Amniotic stem cell (primary cell): ENCODE measurements around the gene RNF149.

Experiments
- DNase-seq: peaks from one replicate; lab custom pipeline; 2025; lab: John Stamatoyannopoulos, UW

RNF149 gene

DNA sequence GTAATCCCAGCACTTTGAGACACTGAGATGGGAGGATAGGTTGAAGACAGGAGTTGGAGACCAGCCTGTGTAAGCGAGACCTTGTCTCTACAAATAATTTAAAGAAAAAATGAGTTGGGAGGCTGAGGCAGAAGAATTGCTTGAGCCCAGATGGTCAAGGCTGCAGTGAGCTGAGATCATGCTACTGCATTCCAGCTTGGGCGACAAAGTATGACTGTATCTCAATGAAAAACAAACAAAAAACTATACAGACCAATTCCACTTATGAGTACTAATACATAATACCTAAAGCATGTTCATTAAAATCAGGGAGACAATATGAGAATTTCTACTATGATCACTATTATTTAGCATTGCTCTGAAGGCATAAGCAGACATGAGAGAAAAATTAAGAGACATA is 12.6 kb downstream of the RNF149 start:
- DNase-seq = no peak

DNA sequence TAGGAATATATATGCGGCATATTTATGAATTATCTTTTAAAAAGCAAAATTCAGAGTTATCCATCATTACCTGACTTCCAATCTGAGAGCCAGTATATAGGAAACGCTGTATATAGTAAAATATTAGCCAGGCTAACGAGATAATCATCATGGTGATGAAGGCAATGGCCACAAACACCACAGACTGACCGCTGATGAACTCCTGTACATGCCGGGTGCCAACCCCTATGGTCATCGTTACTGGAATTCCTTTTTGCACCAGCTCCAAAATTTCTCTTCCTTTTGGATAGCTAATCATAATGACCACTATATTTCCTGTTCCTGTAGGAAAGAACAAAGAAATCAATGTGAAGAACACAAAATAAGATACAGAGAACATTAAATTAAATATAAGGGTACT is 13.6 kb downstream of the RNF149 start:
- DNase-seq = no peak

DNA sequence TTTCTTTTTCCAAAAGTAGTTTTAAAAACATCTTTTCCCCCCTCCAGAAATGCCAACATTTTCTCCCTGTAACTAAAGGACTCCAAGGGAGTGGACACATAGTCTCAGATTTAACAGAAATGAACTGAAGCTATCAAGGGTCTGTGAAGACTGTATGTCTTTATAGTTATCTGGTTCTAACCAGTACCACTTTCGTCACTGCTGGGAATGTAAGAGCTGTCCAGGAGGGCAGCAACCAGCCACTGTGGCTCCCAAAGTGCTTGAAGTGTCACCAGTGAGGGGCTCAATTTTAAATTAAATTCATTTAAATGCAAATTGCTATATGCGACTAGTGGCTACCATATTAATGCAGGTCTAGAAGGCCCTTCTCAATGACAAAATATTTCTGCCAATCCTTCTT is 15.0 kb downstream of the RNF149 start:
- no peak for DNase-seq

DNA sequence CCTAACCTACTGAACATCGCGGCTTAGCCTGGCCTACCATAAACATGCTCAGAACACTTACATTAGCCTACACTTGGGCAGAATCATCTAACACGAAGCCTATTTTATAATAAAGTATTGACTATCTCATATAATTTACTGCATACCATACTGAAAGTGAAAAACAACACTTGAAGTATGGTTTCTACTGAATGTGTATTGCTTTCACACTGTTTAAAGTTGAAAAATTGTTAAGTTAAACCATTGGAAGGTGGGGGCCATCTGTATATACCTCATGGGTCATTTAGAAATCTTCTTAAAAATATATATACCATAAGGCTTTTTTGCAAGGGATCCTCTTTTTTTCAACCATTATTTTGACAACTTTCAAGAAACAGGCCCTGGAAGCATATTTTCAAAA is 16.5 kb downstream of the RNF149 start:
- DNase-seq = no peak

DNA sequence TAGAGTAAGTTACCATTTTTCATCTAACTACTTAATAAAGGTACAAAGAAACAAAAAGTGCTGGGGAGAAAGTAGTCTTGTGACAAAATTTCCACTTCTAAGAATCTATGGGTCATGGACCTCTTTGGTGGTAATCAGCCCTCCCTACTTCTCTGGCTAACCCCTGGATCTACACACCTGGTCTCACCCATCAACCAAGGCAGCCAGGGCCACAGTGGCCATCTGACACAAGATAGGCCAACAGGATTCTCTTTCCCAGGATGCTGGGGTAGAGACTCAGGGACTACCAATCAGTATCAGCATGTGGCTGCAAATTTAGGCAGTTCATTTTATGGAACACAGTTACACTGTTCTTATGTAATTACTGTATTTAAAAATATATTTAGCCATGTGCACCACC is 17.8 kb downstream of the RNF149 start:
- no peak for DNase-seq

DNA sequence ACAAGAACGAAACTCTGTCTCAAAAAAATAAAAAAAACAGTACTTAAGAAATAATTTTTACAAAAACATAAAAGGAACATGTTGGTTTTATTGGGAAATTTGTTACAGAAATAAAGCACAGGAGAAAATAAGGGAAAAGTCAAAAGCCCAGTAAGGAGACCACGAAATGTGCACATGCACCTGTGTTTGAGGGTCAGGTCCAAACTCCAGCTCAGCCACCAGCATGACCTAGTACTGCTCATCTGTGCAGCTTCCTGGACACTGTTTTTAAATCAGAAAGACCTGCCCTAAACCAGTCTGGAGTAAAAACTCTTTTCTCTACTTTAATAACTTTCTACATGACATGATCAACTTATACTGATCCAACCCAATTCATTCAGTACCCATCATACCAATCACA is 21.2 kb downstream of the RNF149 start:
- DNase-seq = no peak

DNA sequence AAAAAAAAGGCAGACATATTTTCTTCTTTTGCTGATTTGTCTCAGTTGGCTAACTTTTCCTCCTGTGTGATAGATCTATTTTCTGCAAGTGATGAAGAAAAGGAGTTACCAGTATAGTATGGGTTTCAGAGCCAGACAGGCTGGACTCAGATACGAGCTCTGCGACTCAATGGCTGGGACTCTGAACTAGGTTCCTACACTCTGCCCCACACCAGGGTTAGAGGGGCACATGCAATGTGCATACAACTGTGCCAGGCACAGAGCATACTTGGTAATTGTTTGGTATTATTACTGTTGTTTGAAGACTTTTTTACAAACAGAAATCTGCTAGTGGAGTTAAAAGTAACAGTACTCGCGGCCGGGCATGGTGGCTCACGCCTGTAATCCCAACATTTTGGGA is 21.8 kb downstream of the RNF149 start:
- DNase-seq = no peak

DNA sequence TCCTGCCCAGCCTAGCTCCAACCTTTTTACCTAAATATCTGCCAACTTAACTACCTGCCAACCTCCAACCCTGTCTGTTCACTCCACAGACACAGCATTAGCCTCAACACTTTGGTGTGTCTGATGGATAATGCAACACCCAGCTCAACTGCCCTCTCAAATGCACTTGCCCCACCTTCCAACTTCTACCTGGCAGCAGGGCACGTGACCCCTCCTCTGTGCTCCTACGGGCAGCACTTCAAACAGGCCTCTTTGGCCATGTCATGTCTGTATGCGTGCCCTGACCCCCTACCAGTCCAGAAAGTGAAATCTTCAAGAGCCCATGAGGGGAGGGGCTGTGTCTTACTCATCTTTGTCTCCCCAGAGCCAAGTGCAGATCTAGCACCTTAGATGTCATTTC is 25.5 kb downstream of the RNF149 start:
- no peak for DNase-seq

DNA sequence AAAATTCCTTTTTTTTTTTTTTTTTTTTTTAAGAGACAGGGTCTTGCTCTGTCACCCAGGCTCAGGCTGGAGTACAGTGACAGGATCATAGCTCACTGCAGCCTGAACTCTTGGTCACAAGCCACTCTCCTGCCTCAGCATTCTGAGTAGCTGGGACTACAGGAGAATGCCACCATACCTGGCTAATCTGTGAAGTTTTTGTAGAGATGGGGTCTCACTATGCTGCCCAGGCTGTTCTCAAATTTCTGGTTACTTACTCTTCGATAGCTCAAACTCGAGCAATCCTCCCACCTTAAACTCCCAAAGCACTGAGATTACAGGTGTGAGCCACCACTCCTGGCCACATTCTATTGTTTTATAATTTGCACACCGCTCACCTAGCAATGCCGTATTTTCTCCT is 27.0 kb downstream of the RNF149 start:
- no peak for DNase-seq

DNA sequence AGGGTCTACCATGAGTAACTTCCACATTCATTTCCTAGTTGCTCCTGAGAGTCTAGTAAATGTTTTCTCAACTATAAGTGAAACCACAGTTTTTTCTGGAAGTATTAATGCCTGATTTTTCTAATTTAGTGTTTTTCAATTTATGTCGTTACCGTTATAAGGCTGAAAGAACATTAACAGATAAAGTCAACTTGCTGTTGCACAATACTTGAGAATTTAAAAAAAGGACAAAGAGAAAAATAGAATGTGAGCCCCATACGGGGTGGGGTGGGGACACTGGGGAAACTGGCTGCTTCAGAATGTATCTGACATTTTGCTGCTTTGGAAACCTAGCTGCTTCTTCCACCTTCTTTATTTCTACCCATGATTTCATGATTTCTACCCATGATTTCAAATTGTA is 29.6 kb downstream of the RNF149 start:
- DNase-seq = no peak

DNA sequence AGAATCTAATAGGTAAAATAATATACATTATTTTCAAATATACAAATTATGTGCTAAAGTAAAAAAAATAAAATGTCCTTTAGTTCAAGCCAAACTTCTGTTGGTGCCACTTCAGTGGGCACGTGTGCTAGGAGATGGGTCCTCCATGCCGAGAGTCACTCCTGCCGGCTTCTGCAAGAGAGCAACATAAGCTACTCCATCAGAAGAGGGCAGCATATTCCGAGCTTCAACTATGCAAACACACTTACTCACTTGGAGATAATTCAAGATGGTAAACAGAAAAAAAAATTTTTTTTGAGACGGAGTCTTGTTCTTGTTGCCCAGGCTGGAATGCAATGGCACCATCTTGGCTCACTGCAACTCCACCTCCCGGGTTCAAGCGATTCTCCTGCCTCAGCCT is 31.4 kb downstream of the RNF149 start:
- no peak for DNase-seq

DNA sequence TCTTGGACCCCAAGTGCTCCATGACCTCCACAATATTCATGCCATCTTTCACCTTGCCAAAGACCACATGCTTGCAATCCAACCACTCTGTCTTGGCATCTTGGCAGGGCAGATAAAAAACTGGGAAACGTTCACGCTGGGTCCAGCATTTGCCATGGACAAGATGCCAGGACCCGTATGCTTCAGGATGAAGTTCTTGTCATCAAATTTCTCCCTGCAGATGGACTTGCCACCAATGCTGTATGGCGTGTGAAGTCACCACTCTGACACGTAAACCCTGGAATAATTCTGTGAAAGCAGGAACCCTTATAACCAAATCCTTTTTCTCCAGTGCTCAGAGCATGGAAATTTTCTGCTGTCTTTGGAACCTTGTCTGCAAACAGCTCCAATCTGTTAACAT is 34.4 kb downstream of the RNF149 start:
- DNase-seq = no peak

DNA sequence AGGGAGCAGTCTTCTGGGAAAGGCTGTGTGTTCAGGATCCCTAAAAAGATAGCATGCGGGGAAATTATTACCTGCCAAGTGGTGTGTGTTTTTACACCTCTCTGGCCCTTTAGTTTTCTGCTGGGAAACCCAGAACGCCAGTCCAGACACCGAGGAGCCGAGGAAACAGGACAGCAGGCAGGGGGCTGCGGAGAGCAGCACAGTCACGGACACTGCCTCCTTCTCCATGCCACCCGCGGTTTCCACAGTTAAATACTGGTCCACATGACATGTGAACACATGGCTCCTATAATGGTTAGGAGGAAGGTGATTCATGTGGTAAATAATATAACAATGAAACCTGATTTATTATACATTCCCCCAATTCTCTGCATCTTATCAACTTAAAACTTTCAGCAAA is 35.4 kb downstream of the RNF149 start:
- no peak for DNase-seq

DNA sequence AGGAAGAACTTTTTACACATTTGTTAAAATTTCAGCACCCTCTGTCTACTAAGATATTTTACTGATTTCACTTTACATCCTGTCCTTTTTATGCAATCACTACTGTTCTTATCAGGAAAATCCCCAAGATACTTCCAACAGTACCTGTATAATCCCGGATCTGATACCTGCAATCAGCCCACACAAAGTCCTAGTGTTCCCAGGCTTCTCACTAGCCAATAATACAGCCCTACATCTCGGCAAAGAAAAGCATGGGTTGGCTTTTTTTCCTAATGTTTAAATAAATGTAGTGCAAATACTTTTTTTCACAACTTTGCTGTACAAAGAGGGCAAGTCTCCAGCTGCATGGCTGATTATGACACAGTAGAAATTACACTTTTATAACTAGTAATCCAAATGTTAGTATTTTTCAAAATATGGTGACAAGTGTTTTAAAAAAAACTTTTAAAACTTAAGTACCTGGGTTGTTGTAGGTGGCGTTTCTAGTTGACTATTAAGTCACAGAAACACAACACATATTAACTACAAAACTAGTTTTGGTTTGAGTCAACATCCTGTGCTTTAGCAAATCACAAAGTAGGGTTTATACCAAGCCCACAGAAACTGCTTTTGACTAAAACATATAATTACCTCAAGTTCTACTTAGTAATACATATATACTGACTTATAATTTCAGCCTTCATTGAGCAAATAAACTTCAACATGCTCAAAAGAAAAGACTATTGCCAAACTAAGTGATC is 36.3 kb downstream of the RNF149 start:
- DNase-seq = no peak

DNA sequence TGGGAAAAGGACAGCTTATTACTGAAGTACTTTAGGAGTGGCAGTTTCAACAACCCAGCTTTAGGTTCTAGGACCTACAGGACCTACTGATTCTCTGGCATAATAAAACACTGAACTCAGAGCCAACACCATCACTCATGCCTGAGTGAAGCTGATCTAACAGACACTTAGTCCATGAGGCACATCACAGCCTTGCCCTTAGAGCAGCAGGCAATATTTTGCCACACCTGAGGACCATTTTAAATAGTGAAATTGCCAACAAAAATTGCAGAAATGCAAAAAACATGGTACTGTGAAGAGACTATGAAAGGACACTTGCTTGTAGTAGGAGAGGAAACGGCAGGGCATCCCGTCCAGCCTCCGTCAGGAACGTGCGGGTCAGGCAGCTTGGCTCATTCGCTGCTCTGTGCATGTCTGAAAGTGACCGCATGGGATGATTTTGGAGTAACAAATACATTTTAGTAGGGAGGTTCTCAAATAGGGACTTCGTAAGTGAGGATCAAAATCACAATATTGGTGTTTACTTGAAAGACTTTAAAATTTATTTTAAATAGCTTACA is 37.7 kb downstream of the RNF149 start:
- DNase-seq = no peak

DNA sequence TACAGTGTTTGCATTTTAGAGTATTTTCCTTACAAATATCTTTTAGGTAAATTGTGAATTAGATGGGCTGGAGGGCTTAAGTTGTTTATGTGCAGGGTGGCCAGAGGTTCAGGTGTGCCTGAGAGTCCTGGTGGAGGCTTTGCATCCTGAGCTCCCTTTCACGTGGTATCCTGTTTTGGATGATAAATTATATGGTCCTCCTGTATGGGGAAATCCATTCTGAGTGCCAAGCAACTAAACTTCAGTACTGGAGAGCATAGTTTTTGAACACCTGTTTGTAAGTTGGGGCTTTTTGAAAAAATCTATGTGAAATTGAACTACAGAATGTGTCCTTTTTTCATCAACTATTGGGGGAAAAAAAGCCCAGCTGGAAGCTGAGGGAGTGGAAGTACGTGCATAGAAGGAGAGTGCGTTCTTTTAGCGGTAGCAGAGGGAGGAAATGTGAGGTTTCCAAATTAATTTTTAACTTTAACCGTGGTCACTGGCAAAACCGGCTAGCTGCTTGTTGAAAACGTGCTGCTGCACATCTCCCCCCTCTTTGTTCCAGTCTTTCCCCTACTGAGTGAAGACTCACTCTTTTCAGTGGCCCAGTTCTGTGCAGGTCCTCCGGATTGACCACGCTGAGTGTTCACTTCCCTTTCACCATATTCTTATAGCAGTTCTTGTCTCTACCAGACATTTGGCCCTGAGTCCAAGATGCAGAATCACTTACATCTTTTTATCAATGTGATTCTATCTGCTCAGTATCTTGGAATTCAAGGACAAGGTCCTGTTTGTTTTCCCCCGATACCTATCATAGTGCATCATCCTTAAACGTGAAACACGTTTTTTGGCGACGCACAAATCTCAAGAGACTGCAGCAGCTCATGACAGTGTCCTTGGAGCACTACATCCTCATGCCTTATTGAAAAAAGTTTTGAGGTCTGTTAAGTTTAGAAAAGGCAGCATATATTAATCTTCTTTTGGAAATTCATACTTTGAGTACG is 40.5 kb downstream of the RNF149 start:
- DNase-seq = no peak

DNA sequence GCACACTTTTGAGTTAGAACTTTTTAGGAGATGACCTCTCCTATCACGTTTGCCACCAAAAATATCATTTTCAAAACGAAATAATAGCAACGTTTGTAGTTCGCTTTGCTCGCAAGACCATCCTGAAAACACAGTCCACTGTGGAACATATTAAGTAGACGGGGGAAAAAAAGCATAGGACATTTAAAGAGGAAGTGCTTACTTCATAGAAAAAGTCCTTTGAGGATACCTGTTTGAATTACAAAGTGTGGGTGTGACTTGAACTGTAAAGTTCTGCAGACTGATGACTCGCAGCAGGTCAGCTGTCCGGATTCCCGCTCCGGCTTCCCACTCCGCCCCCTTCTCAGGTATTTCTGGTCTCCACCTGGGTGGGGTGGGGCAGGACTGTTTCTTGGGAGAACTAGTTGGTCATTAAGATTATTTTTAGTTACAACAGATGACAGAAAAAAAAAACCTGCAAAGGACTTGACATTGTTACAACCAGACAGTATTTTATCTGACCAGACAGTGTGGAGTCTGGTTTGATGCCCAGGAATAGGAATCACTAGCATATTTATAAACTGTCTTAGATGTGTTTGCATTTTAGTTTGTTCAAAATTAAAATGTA is 42.5 kb downstream of the RNF149 start:
- DNase-seq = no peak

DNA sequence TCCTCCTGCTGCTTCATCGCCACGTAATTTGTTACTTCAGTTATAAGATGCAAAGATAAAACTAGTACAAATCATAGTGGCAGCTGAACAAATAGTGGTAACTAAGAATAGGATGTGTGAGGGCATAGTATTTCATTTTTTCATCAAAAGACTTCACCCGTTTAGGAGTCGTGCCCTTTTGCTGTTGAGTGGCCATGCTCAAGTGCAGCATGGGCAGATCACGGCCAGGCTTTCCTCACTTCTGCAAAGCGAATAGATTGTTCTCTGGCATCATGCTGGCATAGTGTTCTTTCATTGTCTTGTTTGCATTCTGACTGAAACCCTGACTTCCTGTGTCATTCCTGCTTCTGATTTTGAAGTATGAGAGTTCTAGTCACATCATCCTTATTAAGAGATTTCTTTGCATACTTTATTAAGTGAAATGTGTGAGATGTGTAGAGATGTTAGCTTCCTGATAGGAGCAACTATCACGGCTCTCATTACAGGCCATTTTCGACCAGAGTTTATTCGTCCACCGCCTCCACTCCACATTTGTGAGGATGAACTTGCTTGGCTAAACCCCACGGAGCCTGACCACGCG is 44.1 kb downstream of the RNF149 start:
- DNase-seq = no peak

DNA sequence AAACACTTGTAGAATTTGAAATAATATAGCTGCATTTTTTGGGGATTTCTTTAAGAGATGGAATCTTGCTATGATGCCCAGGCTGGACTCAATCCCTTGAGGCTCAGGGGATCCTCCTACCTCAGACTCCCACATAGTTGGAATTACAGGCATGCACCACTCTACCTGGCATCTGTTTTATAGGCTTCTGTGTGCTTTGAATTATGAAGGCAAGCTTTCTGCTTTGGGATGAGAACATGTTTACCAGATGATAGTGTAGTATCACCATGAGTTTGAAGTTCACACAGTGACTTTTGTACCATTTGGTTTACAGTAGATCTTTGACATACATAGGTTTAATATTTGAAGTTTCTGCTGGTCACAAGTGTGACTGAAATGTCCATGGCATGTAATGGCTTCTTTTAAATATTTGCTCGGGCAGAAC is 45.1 kb downstream of the RNF149 start:
- DNase-seq = no peak

DNA sequence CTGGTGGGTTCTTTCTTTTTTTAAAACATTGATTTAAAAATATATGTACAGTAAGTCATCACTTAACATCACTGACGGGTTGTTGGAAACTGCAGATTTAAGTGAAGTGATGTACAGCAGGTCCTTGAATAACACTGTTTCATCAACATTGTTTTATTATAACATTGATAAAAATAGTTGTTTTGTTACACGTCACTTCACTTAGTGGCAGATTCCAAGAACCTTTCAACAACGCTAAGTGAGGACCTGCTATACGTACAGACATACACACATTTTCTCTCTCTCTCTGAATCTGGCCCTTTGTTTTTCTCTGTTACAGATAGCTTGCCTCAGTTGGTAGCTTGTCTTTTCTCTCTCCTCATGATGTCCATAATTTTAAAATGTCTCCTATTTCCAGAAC is 46.4 kb downstream of the RNF149 start:
- no peak for DNase-seq

DNA sequence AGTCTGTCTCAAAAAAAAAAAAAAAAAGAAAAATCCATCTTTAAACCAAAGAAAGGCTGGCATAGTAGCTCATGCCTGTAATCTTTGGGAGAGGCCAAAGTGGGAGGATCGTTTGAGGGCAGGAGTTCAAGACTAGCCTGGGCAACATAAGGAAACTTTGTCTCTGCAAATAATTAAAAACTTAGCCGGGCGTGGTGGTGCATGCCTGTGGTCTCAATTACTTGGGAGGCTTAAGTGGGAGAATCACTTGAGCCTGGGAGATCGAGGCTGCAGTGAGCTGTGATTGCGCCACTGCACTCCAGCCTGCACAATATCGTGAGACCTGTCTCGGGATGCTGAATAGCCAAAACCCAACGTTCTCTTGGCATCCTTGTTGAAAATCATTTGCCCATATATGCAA is 49.7 kb downstream of the RNF149 start:
- no peak for DNase-seq

DNA sequence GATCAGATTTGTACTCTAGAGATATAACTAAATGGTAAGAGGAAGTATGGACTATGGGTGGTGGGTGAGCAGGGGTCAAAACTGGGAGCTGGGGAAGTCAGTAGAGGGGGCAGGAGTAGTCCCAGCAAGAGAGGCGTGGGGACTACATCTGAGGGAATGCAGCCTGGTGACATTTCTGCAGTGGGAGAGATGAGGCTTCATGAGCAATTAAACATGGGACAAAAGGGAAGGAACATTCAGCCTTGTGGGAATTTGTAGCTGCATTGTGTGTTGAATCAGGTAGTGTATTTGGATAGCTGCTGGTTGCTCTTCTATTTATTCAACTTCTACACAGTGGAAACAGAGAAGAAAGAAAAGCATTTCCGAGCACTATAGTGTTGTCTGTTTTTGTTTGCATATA is 52.2 kb downstream of the RNF149 start:
- DNase-seq = no peak
